Stimulated activated CD4-positive, alpha-beta T cell treated with anti-CD3 and anti-CD28 coated beads, TNF-alpha, amount 100 ng/mL, for 48 hours (primary cell): Measurements from ENCODE around the gene MAZ.
A peak's percentile ranks its signal among the peaks of the same experiment; 100 is the strongest.
"Not testable (repeated sequence)": the region's sequence is repeated elsewhere in the genome, so short reads cannot be mapped to it uniquely, and the experiment has no call there.

Source experiments
- DNase-seq, 3 donors: peaks; one replicate each; pipeline ENCODE4 v3.0.0-alpha.2; 2020; ENCODE audit warnings: low read depth in 3 of 3

Gene MAZ

DNA sequence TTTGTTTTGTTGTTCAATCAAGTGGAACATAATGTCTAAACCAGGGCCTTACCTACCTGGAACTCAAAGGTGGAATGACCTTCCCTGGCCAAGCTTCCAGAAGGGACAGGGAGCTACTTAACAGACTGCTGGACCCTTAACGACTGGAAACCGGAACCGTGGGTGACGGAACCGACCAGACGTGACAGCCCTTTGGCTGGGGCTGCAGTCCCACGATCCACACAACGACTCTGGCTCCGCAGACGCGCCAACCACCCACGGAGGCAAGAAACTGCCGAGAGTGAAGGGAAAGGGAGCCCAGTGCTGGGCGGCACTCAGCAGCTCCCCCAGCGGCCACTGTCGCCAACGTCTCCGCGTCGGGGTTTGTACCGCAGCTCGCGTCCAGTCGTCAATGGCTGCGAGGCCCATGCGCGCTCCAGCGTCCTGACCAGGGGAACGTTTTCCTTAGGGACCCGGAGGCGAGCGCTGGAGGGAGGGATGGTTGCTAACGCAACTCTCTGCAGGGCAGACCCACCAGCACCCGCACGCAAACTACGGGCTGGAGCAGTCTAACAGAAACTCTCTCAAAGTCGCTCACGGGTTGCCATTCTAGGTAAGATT, 21.3 kb upstream of the MAZ start:
- DNase-seq: peak; percentile 48 to 78 (median 64)

DNA sequence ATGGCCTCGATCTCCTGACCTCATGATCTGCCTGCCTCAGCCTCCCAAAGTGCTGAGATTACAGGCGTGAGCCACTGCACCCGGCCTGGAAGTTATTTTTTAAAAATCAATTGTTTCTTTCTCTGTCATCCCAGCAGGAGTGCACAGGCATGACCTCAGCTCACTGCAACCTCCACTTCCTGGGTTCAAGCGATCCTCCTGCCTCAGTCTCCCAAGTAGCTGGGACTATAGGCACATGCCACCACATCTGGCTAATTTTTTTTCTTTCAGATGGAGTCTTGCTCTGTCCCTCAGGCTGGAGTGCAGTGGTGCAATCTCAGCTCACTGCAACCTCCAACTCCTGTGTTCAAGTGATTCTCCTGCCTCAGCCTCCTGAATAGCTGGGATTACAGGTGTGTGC, 19.2 kb upstream of the MAZ start:
- DNase-seq: not testable (repeated sequence)

GRCh38 chr16:29789775-29790182, 16.6 kb upstream of the MAZ start:
- DNase-seq: no peak

- DNase-seq: peak; percentile 100
Observed at GRCh38 chr16:29790183-29790948, 16.0 kb upstream of the MAZ start, which contains the start of gene KIF22. Gene KIF22, plus strand, starts transcription at chr16:29790751. Its CDS starts 9 bp downstream, at chr16:29790760.

GRCh38 chr16:29790949-29791844, 15.1 kb upstream of the MAZ start:
- no peak for DNase-seq

GRCh38 chr16:29791845-29792807, 14.2 kb upstream of the MAZ start:
- DNase-seq: no peak

- not testable (repeated sequence) for DNase-seq
Observed at GRCh38 chr16:29793153-29793552, 13.2 kb upstream of the MAZ start.

DNA sequence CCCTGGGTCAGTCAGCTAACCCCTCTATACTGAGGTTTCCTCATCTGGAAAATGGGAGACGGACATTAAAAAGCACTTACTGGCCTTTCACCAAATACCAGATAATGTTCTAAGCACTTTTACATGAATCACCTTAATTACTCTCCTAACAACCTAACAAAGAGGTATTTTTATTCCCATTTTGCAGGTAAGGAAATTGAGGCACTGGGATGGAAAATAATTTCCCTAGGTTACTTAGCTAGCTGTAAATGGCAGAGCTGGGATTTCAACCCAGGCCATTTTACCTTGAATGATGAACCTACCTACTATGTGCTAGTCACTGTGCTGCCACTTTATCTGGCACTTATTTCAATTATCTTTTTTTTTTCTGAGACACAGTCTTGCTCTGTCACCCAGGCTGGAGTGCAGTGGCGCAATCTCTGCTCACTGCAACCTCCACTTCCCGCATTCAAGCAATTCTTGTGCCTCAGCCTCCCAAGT, 12.1 kb upstream of the MAZ start:
- DNase-seq: no peak

DNA sequence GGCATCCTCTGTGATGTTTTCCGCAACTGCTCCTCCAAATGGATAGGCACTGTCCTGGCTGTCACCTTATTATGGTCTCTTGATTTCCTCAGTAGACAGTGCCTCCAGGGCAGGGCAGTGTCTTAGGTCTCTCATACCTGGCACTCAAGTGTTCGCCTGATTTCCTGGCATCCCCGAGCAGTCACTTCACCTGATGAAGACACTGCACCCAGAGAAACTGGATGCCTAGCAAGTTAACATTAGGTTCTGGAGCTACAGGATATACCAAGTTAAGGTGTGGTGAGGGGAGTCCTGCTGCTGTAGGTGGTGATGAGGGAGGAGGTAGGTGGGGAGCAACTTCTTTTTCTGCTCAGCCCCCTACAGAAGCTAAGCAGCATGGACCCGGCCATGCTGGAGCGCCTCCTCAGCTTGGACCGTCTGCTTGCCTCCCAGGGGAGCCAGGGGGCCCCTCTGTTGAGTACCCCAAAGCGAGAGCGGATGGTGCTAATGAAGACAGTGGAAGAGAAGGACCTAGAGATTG, 3.9 kb upstream of the MAZ start:
- no peak for DNase-seq

DNA sequence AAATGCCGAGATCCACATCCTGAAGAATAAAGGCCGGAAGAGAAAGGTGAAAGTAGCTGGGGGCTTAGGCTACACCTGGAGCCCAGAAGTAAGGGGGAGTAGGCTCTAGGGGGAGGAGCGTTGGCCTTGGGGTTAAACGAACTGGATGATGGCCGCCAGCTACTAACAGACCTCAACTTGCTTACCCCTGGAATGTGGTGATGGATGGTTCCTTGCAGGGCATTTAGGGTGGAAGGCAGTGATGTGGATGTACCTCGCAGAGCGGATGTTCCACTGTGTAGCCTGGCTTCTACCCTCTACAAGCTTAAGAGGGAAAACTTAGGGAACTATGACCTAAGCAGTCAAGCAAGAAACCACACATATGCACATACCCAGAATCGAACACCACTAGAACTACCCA, 2.3 kb upstream of the MAZ start:
- DNase-seq: no peak

DNA sequence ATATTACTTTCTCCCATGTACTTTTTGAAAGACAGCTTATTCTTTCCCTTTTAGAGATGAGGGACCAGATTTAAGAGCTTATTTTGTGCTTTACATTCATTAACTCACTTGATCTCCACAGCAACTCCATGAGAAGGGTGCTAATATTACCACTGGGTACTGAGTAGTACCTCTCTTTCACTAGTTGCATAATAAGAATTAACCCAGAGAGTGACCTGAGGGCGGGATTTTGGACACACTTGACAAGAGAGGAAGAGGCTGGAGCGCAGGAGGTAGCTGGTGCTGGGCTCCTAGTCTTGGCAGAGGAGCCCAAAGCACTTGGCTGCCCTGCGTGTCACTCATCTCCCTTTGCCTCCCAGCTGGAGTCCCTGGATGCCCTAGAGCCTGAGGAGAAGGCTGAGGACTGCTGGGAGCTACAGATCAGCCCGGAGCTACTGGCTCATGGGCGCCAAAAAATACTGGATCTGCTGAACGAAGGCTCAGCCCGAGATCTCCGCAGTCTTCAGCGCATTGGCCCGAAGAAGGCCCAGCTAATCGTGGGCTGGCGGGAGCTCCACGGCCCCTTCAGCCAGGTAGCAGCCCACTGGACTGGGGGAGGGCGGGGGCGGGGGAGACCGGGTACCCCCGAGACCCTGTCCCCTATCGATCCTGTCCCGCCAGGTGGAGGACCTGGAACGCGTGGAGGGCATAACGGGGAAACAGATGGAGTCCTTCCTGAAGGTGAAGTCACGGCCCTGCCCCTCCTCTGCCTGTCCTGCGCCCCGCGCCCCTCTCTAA, 1.7 kb upstream of the MAZ start:
- no peak for DNase-seq

- DNase-seq: peak; percentile 92 to 96 (median 95)
Observed at GRCh38 chr16:29805232-29806098, 864 bp upstream of the MAZ start.

DNA sequence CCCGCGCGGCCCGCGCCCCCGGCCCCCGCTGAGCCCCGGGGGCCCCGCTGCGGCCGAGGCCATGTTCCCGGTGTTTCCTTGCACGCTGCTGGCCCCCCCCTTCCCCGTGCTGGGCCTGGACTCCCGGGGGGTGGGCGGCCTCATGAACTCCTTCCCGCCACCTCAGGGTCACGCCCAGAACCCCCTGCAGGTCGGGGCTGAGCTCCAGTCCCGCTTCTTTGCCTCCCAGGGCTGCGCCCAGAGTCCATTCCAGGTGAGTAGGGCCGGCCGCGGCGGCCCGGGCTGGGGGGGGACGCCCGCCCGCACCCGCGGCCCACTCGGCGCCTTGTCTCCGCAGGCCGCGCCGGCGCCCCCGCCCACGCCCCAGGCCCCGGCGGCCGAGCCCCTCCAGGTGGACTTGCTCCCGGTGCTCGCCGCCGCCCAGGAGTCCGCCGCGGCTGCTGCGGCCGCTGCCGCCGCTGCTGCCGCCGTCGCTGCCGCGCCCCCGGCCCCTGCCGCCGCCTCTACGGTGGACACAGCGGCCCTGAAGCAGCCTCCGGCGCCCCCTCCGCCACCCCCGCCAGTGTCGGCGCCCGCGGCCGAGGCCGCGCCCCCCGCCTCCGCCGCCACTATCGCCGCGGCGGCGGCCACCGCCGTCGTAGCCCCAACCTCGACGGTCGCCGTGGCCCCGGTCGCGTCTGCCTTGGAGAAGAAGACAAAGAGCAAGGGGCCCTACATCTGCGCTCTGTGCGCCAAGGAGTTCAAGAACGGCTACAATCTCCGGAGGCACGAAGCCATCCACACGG, 504 bp downstream of the MAZ start:
- DNase-seq: peak in 2 of 3 donors; percentile 57 to 62

GRCh38 chr16:29807426-29808218, 1.3 kb downstream of the MAZ start:
- peak; percentile 80 to 86 (median 84) for DNase-seq

DNA sequence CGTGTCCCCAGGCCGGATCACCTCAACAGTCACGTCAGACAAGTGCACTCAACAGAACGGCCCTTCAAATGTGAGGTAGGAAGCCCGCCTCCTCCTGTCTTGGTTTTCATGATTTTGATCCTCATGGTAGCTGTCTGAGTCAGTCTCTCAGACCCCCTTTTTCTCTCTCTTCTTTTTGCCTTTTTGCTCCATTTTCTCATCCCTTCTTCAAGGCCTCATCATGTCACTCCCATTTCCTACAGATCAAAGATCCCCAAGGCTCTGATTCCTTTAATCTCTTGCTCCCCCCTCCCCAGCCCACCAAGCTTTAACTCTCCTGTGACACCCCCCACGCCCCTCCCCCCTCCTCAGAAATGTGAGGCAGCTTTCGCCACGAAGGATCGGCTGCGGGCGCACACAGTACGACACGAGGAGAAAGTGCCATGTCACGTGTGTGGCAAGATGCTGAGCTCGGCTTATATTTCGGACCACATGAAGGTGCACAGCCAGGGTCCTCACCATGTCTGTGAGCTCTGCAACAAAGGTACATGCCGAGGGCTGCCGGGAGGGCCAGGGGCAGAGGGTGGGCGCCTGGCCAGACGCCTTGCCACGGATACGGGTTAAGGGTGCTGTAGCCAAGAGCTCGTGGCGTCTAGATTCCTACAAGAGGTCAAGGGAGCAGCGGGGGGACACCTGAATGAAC, 2.0 kb downstream of the MAZ start:
- DNase-seq: no peak

DNA sequence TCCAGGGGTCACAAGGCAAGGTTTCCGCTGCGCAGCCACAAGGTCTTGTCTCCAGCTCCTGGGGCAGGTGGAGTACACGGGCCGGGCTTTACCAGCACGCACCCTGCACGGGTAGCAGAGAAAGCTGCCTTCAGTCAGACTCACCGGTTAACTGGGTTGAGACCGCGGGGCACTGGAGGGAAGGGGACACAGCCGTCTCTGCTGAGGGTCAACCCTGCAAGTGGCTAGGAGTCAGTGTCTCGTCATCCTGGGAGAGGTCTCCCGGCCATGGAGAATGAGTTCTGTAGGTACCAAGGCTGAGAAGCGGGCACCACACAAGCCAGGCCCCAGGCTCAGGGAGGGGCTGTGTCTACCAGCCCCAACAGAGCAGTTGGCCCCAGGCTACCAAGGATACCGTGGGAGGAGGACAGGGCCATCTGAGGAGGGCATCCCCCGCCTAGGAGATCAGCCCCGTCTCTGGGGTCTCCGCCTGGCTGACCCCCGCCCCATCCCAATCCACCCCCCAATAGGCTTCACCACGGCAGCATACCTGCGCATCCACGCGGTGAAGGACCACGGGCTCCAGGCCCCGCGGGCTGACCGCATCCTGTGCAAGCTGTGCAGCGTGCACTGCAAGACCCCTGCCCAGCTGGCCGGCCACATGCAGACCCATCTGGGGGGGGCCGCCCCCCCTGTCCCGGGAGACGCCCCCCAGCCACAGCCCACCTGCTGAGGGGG, 2.9 kb downstream of the MAZ start:
- DNase-seq: no peak
